ENCODE results near the gene PDGFRB. TPM values are rescaled to one million over a fixed set of nuclear protein-coding genes. Genes with fewer than 3 reads are reported as not detected.

Gene PDGFRB
- polyA plus RNA-seq, 3 donors, result 0.04 to 0.99 (median 0.20) TPM

GRCh38 chr5:150184990-150185912 lies 29.6 kb upstream of the PDGFRB start:
- Mint-ChIP-seq H3K27me3 (ENCODE audit: low read depth in 3 of 3) (peaks cover 16 to 32% (median 31%) of the 10 kb centered on the region in 3 donors), H3K9me3 (peaks cover 0 to 2% (median 0%) of the 10 kb centered on the region in 7 donors), H3K4me3 (peak overlapping the region in 1 of 2 donors; percentile 55), H3K4me1 (peaks cover 47% of the 10 kb centered on the region), H3K36me3 (no peaks in the 10 kb centered on the region), H3K27ac (peak overlapping the region; percentile 66 to 87 (median 83))
- Histone ChIP-seq H2AFZ (ENCODE audit: insufficient read depth, low read depth, low read length, poor library complexity, severe bottlenecking) (peak overlapping the region; percentile 46), H3K27ac (ENCODE audit: low read depth in 1 of 2, low read length in 2 of 2) (peak overlapping the region; percentile 57 to 65), H3K4me2 (replicated peaks; ENCODE audit: extremely low read depth, low read length, poor library complexity, severe bottlenecking) (no peak overlapping the region), H3K27me3 (ENCODE audit: control insufficient read depth in 2 of 2, insufficient read depth in 2 of 2, low read length in 2 of 2) (peaks cover 15 to 20% of the 10 kb centered on the region in 2 donors), H3K9ac (ENCODE audit: insufficient read depth, low read length, poor library complexity, severe bottlenecking) (peak overlapping the region; percentile 34), H3K4me3 (replicated peaks in 1 of 3; ENCODE audit: low read depth in 2 of 3, low read length in 3 of 3) (peak overlapping the region in 1 of 3 experiments; percentile 15), H3K4me1 (ENCODE audit: control insufficient read depth in 1 of 2, insufficient read depth in 2 of 2, low read length in 2 of 2) (peaks cover 37 to 38% of the 10 kb centered on the region in 2 donors), H4K20me1 (ENCODE audit: insufficient read depth, low read length) (no peaks in the 10 kb centered on the region), H3K9me3 (replicated peaks in 1 of 2; ENCODE audit: control insufficient read depth in 1 of 2, insufficient read depth in 1 of 2, low read length in 2 of 2) (no peaks in the 10 kb centered on the region), H3K36me3 (replicated peaks in 1 of 2; ENCODE audit: control insufficient read depth in 1 of 2, insufficient read depth in 2 of 2, low read length in 2 of 2) (no peaks in the 10 kb centered on the region), H3K79me2 (ENCODE audit: insufficient read depth, low read length) (no peaks in the 10 kb centered on the region)
- 36% methylated on average over 11 of the region's 12 CpGs for WGBS (ENCODE audit: insufficient coverage)
- peak; percentile 43 to 75 (median 68) for DNase-seq
- intact Hi-C loops (cut with micrococcal nuclease), result no loop called here
- TF ChIP-seq CTCF (IDR thresholded peaks at IDR 0.05), result no peak

- H4K20me1 ChIP-seq (ENCODE audit: insufficient read depth, low read length), result no peaks in the 10 kb centered on the region
- peaks cover 40% of the 10 kb centered on the region for H3K4me1 Mint-ChIP-seq
- no peak overlapping the region for H2AFZ ChIP-seq (ENCODE audit: insufficient read depth, low read depth, low read length, poor library complexity, severe bottlenecking)
- peaks cover 6 to 26% (median 19%) of the 10 kb centered on the region in 3 donors for H3K27me3 Mint-ChIP-seq (ENCODE audit: low read depth in 3 of 3)
- peak overlapping the region in 1 of 7 donors; percentile 62 for H3K27ac Mint-ChIP-seq
- H3K9ac ChIP-seq (ENCODE audit: insufficient read depth, low read length, poor library complexity, severe bottlenecking), result no peak overlapping the region
- TF ChIP-seq CTCF (IDR thresholded peaks at IDR 0.05), result no peak
- H3K36me3 Mint-ChIP-seq, result no peaks in the 10 kb centered on the region
- H3K36me3 ChIP-seq (replicated peaks in 1 of 2; ENCODE audit: control insufficient read depth in 1 of 2, insufficient read depth in 2 of 2, low read length in 2 of 2), result no peaks in the 10 kb centered on the region
- H3K4me3 ChIP-seq (replicated peaks in 1 of 3; ENCODE audit: low read depth in 2 of 3, low read length in 3 of 3), result no peak overlapping the region
- H3K4me1 ChIP-seq (ENCODE audit: control insufficient read depth in 1 of 2, insufficient read depth in 2 of 2, low read length in 2 of 2), result peaks cover 37 to 38% of the 10 kb centered on the region in 2 donors
- no peak overlapping the region for H3K27ac ChIP-seq (ENCODE audit: low read depth in 1 of 2, low read length in 2 of 2)
- H3K79me2 ChIP-seq (ENCODE audit: insufficient read depth, low read length), result no peaks in the 10 kb centered on the region
- peaks cover 0 to 2% (median 0%) of the 10 kb centered on the region in 7 donors for H3K9me3 Mint-ChIP-seq
- no peak for DNase-seq
- no peak overlapping the region for H3K4me3 Mint-ChIP-seq
- no peak overlapping the region for H3K4me2 ChIP-seq (replicated peaks; ENCODE audit: extremely low read depth, low read length, poor library complexity, severe bottlenecking)
- H3K27me3 ChIP-seq (ENCODE audit: control insufficient read depth in 2 of 2, insufficient read depth in 2 of 2, low read length in 2 of 2), result peaks cover 5 to 8% of the 10 kb centered on the region in 2 donors
- intact Hi-C loops (cut with micrococcal nuclease), result no loop called here
- H3K9me3 ChIP-seq (replicated peaks in 1 of 2; ENCODE audit: control insufficient read depth in 1 of 2, insufficient read depth in 1 of 2, low read length in 2 of 2), result no peaks in the 10 kb centered on the region
- WGBS (ENCODE audit: insufficient coverage), result 100% methylated on average over 1 of the region's 2 CpGs
These were observed 28.4 kb upstream of the PDGFRB start for GRCh38 chr5:150184006-150184405.
